ENCODE data around the gene LAD1. TPM values are rescaled to one million over a fixed set of nuclear protein-coding genes. Genes with fewer than 3 reads are reported as not detected.

The LAD1 gene
- total and polyA plus RNA-seq, 2 of the 13 experiments (the other 11 are each of a cell fraction or from before 2014, with no cell fraction given) = 10.8 to 65.6 TPM

DNA sequence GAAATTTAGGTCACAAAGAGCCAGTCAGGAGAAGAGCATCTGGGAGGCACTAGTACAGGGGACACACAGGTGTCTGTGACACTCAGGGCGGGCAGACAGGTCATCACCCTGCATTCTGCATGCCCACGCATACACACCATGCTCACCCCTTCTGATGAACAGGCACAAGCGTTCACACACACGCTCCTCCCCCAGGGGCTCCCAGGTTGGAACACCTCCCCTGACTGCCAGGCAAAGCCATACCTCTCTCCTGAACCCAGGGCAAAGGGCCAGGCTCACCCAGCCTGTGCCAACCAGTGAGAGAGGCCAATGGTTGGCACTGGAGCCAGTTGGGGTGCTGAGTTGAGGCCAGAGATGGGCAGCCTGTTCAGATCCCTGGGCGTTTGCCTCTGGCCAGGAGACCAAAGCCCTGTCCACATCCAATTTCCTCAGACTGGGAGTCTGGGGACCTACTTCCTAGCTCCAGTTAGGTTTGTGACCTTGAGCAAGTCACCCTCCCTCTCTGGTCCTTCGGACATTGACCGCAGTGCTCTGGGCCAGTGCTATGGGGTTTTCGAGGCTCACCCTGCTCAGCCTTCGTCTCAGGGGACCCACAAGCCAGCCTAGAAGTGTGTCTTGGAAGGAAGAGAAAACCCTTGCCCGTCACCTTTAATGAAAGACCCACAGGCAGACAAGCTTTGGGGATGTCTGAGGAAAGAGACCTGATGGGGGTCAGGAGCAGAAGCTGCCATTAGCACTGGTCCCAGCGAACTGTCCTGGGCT, 5.8 kb upstream of the LAD1 start (continued):
- TF ChIP-seq ZNF768 (CRISPR knock-in tag; IDR thresholded peaks at IDR 0.05) (peak; percentile 20; the same call in 1 of the 2 replicates), BCL3 (CRISPR knock-in tag; IDR thresholded peaks at IDR 0.05) (no peak; the same call in 1 of the 2 replicates), IRF9 (CRISPR knock-in tag; IDR thresholded peaks at IDR 0.05; ENCODE audit: borderline replicate concordance) (0 out of 2 replicates have a peak, but pooled peaks have one; percentile 63), MXD4 (CRISPR knock-in tag; IDR thresholded peaks at IDR 0.05) (peak; percentile 19; the same call in 1 of the 2 replicates), KLF6 (CRISPR knock-in tag; IDR thresholded peaks at IDR 0.05) (no peak), ZNF878 (CRISPR knock-in tag; IDR thresholded peaks at IDR 0.05) (0 out of 2 replicates have a peak, but pooled peaks have one; percentile 28), DNMT1 (CRISPR knock-in tag; IDR thresholded peaks at IDR 0.05) (no peak), HNRNPL (IDR thresholded peaks at IDR 0.05; ENCODE audit: low read depth, low read length) (peak; percentile 86), ZNF44 (CRISPR knock-in tag; IDR thresholded peaks at IDR 0.05) (peak; percentile 87), ZNF124 (CRISPR knock-in tag; IDR thresholded peaks at IDR 0.05) (0 out of 2 replicates have a peak, but pooled peaks have one; percentile 12), SPEN (CRISPR knock-in tag; IDR thresholded peaks at IDR 0.05; ENCODE audit: low read depth) (0 out of 2 replicates have a peak, but pooled peaks have one; percentile 4), ZNF598 (CRISPR knock-in tag; IDR thresholded peaks at IDR 0.05; ENCODE audit: borderline replicate concordance) (peak; percentile 29; the same call in 1 of the 2 replicates), ZNF547 (CRISPR knock-in tag; IDR thresholded peaks at IDR 0.05) (peak; percentile 31; the same call in 1 of the 2 replicates)
- TF ChIP-seq, protein P1, sequence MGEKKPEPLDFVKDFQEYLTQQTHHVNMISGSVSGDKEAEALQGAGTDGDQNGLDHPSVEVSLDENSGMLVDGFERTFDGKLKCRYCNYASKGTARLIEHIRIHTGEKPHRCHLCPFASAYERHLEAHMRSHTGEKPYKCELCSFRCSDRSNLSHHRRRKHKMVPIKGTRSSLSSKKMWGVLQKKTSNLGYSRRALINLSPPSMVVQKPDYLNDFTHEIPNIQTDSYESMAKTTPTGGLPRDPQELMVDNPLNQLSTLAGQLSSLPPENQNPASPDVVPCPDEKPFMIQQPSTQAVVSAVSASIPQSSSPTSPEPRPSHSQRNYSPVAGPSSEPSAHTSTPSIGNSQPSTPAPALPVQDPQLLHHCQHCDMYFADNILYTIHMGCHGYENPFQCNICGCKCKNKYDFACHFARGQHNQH (CRISPR knock-in tag; IDR thresholded peaks at IDR 0.05) = peak; percentile 66; the same call in 1 of the 2 replicates
- TF ChIP-seq, protein P2, sequence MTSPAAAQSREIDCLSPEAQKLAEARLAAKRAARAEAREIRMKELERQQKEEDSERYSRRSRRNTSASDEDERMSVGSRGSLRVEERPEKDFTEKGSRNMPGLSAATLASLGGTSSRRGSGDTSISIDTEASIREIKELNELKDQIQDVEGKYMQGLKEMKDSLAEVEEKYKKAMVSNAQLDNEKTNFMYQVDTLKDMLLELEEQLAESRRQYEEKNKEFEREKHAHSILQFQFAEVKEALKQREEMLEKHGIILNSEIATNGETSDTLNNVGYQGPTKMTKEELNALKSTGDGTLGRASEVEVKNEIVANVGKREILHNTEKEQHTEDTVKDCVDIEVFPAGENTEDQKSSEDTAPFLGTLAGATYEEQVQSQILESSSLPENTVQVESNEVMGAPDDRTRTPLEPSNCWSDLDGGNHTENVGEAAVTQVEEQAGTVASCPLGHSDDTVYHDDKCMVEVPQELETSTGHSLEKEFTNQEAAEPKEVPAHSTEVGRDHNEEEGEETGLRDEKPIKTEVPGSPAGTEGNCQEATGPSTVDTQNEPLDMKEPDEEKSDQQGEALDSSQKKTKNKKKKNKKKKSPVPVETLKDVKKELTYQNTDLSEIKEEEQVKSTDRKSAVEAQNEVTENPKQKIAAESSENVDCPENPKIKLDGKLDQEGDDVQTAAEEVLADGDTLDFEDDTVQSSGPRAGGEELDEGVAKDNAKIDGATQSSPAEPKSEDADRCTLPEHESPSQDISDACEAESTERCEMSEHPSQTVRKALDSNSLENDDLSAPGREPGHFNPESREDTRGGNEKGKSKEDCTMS (CRISPR knock-in tag; conservative IDR thresholded peaks at IDR 0.05) = no peak
- TF ChIP-seq, protein P3, sequence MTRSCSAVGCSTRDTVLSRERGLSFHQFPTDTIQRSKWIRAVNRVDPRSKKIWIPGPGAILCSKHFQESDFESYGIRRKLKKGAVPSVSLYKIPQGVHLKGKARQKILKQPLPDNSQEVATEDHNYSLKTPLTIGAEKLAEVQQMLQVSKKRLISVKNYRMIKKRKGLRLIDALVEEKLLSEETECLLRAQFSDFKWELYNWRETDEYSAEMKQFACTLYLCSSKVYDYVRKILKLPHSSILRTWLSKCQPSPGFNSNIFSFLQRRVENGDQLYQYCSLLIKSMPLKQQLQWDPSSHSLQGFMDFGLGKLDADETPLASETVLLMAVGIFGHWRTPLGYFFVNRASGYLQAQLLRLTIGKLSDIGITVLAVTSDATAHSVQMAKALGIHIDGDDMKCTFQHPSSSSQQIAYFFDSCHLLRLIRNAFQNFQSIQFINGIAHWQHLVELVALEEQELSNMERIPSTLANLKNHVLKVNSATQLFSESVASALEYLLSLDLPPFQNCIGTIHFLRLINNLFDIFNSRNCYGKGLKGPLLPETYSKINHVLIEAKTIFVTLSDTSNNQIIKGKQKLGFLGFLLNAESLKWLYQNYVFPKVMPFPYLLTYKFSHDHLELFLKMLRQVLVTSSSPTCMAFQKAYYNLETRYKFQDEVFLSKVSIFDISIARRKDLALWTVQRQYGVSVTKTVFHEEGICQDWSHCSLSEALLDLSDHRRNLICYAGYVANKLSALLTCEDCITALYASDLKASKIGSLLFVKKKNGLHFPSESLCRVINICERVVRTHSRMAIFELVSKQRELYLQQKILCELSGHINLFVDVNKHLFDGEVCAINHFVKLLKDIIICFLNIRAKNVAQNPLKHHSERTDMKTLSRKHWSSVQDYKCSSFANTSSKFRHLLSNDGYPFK (CRISPR knock-in tag; IDR thresholded peaks at IDR 0.05; ENCODE audit: borderline replicate concordance) = peak; percentile 33; the same call in 1 of the 2 replicates

Measured in HepG2 (cell line).